Stimulated activated CD4-positive, alpha-beta T cell treated with anti-CD3 and anti-CD28 coated beads, Interleukin-2, amount 100 ng/mL, for 48 hours (primary cell): ENCODE measurements around the gene SRSF4.
"Not testable (repeated sequence)": the region's sequence is repeated elsewhere in the genome, so short reads cannot be mapped to it uniquely, and the experiment has no call there.

ENCODE experiments used
- DNase-seq, 2 donors: peaks; one replicate each; pipeline ENCODE4 v3.0.0-alpha.2; 2020

SRSF4 gene

DNA sequence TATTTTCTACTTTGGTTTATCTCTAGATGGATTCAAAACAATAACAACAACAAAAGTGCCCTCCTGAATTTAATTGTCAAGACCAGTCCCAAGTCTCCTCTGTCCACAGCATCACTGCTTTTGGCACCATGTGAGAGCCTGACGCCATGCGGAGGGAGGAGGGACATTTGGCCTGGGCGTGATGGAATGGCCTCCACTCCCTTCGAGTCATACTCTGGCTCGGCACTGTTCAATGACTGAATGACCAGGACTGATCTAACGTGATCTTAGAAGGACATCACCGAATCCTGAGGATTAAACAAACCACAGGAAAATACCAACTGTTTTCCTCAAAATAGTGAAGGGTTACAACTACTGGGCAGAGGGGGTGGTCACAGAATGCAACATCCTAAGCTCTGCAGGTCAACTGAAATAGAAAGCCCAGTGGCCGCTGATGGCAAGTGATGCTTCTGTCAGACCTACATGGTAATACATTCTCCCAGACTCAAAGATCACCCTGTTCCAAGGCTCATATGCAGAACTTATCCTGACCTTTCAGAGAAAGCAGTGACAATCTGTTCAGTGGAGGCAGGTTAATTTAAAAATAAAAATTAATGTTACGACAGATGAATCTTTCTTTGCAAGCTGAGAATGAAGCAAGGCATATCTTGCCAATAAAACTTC lies 19.1 kb downstream of the SRSF4 start:
- DNase-seq: no peak

DNA sequence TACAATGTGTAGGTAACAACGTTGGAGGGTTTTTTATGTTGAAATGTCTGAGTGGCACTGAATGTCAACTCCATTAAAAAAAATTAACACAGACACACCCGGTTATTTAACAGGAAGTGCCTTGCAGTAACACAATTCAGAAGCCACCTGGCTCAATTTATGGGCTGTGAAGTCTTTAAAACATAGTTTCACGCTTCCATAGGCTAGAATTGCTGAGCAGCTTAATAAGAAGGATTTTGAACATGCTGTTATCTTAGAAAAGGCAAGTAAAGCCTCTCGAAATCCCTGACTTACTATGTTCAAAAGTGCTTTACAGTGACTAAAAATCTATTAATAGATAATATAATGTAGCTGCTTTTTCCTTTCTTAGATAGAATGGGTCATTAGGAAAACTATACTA lies 19.7 kb downstream of the SRSF4 start:
- no peak for DNase-seq

DNA sequence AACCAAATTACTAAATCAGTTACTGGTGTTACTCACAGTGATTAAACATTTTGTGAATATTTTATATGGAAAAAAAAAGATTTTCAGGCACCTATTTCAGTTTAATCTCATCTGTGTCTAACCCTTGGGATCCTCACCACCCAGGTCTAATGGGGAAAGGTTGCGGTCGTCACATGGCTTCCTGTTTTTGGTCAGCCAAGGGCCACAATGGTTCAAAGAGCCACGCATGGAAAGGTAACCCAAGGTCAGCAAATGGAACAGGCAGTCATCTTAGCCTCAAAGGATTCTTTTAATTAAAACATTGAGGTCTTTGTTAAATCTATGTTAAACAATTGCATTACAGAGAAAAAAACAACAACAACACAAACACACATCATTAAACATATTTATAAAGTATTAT lies 21.9 kb downstream of the SRSF4 start:
- DNase-seq: no peak

DNA sequence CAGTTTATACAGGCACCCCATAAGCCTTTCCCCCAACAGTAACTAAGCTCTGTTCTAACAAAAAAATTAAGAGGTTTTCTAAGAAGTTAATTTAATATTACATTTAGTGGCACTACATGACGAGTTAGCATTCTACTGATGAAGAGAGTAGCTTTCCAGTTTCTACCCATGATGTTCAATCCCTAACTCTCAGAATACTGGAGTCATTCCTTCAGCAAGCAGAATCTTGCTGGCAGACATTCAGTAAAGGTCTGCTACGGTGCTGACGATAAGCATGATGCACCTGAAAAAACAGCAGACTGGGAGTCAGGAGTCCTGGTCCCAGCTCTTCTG lies 24.5 kb downstream of the SRSF4 start:
- DNase-seq: no peak

DNA sequence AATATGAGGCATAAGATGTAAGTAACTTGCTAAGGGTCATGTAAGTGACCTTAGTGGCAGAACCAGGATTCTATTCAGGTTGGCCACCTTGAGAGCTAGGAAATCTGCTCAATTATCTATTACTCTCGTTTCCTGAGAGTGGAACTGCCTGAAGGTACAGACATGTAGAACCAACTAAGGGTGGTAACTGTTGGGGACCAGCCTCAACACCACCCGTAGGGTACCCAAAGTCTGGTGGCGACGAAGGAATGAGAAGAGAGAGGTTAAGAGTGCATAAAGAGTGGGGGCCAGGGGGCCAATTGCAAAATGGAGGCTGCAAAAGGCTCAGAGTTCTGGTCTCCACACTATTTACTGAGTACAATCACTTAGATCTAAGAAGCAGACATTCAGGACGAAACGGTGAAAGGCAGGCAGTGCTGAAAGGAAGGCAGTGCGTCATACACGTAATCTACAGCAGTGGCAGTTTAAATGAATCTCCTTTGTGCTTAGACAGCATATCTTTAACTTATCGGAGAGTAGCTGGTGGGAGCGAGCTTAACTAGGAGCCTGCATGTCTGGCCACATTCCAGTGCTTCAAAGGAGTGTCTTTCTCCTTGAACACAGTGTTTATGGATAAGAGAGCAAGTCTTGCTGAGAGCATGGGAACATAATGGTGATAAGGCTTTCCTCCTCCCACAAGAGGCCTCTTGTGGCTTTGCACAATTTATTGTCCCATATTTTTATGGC lies 25.0 kb downstream of the SRSF4 start:
- no peak for DNase-seq

DNA sequence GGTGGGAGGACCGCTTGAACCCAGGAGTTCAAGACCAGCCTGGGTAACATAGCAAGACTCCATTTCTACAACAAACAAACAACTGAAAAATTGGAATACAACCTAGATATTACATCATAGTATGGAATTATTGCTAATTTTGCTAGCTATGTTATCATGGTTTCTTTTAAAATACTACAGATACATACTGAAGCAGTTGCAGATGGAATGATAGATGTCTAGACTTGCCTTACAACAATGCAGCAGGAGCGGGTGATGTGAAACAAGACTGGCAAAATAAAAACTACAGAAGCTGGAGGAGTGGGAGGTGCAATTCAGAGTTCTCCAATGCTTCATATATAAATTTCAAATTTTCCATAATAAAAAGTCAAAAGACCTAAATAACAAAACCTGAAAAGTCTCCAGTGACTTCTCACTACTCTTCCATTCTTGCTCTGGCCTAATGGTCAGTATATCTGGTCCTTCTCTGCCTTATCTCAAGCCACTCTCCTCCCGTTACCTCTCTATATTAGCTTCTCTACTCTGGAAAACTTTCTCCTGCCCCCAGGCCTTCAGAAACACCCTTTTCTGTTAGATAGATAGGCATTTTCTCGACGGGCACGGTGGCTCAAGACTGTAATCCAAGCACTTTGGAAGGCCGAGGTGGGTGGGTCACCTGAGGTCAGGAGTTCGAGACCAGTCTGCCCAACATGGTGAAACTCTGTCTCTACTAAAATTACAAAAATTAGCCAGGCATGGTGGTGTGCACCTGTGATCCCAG lies 29.5 kb downstream of the SRSF4 start:
- DNase-seq: no peak

DNA sequence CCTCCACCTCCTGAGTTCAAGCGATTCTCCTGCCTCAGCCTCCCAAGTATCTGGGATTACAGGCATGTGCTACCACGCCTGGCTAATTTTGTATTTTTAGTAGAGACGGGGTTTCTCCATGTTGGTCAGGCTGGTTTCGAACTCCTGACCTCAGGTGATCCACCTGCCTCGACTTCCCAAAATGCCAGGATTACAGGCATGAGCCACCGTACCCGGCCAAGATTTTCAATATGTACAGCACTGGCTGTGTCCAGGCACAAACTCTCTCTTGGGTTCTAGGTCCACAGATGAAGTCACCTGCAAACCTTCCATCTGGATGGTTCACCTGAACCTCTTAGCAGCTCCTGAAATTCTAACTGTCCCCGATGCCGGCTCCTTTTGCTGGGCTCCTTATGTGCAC lies 31.4 kb downstream of the SRSF4 start:
- DNase-seq: not testable (repeated sequence)

DNA sequence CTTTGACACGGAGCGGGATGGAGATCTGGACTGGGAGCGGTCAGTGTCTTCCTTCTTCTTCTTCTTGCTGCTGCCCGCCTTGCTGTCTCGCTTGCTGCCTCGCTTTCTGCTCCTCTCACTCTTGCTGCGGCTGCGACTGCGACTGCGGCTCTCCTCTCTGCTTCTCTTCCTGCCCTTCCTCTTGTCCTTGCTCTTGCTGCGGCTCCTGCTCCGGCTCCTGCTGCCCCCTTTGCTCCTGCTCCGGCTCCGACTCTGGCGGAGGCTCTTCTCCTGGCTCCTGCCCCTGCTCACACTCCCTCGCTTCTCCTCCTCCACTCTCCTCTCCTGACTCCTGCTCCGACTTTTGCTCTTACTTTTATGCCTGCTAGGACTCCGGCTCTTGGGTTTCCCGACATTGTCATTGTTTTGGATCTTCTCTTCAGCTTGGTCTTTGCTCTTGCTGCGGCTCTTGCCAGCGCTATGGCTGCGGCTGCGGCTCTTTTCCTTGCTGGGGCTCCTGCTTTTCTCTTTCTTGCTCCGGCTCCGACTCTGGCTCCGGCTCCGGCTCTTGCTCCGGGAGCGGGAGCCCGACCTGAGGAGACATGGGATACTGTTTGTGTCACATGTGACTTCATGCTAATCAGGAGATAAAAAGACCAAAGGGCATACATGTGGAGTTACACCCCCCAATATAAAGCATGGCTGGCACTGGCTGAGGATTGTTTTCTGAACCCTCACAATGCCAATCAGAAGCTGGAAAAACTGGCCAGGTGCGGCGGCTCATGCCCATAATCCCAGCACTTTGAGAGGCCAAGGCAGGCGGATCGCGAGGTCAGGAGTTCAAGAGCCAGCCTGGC lies 32.8 kb downstream of the SRSF4 start:
- no peak for DNase-seq

DNA sequence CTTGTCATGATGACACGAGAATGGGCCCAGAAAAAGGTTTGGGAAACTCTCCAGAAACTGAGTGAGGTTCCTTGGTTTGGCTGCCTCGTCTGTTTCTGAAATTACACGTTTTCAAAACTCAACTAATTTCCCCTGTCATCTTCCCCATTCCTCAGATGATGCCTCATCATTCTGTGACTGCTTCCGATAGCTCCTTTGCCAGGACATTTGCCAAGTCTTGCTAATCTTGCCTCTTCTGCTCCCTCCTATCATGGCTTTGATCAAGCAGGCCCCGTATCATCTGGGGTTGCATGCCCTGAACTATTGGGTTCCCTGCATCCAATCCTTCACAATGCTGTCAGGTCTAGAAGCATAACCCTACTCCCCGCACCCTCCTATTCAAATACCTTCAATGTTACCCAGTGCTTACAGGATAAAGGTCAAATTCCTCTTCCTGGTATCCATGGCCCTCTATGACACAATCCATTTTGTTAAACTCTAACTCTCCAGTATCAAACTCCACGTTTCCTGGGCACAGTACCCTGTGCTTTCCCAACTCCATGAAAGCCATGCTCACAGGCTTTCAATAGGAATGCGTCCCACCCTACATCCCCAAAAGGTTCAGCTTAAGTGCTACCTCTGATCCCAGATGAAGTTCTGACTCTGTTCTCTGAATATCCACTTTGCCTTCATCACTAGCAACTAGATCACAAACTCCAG lies 35.8 kb downstream of the SRSF4 start:
- no peak for DNase-seq

DNA sequence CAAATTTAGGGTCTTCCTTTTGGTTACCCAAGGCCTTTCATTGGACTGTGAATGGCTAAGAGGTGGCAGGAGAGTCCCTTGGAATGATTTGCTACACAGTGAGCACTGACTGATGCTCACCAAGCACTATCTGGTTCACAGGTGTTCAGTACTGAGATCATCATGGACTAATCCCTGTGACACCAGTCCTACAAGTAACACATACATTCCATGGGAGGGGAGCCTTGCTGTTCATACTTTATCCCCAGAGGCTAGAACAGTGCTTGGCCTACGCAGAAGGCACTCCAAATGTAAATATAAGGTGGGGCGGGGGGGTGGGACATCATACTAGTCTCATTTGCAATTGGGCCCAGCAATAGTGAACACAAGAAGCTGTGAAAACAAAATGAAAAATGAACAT lies 37.5 kb downstream of the SRSF4 start:
- no peak for DNase-seq

DNA sequence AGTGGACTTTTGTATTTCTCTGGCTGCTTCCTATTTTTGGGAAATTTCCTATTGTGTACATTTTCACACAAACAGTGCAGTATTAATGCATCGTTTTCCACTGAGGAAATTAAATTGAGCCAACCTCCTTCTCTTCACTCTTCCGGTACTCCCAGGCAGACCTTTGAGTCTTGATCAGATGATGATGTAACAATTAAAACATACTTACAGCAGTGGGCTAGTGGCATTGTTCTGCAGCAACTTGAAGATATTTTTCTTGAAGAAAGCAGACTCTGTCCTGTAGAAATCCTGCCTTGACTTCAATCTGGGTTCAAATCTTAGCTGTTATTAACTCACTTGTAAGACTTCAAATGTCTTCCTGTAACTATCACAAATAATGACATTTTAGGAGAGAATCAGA lies 39.0 kb downstream of the SRSF4 start:
- no peak for DNase-seq

DNA sequence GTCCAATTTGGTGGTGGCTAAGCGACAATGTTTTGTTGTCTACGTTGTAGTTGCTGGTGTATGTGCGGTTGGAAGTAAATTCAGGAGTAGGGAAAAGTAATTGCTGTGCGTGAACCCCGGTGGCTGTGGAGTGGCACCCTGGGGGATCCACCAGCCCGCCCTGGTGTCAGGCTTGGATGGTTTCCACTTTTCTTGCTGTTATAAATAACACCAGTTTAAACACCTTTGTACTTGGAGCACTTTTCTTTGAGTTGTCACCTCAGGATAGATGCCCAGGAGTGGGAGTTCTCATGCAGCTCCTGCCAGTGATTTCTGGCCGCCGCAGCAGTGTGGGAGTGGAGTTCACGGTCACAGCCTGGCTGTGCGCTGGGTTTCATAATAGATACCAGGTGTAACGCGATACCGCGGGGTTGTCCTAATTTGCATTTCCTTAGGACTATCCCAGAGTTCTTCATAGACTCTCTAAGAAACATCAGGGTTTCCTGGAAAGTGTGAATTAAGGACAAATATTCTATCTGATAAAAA lies 45.2 kb downstream of the SRSF4 start:
- DNase-seq: no peak

DNA sequence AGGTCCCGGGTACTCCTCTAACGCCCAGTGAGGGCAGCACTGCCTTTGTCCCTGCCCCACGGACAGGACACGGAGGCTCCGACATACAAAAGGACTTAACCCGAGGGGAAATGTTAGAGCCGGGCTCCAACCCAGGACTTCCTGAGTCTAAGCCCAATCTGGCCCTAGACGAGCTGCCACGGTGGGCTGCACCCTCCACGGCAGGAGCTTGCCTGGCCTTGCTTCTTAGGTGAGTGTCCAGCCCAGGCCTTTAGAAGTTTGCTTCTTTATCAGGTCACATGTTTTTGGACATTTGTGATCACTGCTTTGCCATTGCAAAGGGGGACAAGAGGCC lies 47.0 kb downstream of the SRSF4 start:
- no peak for DNase-seq

DNA sequence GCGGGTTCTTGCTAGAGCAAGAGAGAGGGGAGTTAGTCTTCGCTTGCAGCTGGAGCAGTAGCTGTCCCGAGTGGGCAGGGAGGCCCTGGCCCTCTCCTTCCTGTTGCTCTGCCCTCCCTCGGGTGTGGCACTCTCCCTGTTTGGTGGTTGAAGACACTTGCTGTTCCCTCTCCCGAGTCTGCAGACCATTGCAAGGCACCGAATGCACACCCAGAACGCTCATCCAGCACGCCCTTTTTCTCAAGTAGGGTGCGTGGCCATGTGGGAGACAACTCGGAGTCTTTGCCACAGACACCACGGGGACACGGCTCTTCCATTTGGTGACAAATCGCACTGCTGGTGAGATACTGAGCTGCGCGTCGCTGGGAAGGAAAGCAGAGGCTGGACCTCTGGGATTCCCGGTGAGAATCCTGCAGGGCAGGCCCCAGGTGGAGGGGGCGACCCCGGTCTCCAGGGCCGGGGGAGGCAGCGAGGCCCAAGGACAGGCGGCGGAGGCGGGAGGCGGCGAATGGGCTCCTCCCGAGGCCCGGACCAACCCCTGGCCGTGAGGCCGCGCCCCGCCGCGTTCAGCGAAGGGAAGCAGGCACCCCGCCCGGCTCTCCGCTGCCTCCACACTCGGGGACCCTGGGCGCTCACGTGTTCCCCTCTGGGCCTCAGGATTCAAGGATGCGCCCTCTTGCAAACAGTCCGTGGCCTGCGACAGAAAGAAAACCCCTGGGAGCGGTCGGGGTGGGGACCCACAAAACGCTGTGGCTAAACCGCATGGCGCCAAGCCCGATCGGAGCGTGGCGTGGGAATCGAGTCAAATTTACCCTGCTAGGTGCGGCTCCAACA lies 47.6 kb downstream of the SRSF4 start:
- DNase-seq: no peak

DNA sequence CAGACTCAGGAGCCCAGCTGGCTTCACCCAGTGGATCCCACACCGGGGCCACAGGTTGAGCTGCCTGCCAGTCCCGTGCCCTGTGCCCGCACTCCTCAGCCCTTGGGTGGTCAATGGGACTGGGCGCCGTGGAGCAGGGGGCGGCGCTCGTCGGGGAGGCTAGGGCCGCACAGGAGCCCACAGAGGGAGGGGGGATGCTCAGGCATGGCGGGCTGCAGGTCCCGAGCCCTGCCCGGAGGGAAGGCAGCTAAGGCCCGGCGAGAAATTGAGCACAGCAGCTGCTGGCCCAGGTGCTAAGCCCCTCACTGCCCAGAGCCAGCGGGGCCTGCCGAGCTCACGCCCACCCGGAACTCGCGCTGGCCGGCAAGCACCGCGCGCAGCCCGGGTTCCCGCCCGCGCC lies 50.6 kb downstream of the SRSF4 start:
- not testable (repeated sequence) for DNase-seq

DNA sequence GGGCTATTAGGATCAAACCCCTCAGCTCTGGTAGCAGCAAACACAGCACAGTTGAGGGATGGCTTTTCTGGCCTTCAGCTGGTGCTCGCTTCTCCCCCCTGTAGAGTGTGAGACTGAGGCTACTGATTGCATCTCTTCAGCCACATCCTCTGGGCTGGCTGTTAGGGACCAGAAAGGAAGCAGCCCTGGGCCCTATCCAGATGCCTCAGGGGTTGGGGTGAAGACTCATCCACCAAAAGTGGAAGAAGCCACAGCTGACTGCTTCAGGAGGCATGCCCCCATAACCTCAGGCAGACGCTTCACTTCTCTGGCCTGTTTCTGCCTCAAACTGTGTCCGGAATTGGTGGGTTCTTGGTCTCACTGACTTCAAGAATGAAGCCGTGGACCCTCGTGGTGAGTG lies 51.8 kb downstream of the SRSF4 start:
- no peak for DNase-seq

DNA sequence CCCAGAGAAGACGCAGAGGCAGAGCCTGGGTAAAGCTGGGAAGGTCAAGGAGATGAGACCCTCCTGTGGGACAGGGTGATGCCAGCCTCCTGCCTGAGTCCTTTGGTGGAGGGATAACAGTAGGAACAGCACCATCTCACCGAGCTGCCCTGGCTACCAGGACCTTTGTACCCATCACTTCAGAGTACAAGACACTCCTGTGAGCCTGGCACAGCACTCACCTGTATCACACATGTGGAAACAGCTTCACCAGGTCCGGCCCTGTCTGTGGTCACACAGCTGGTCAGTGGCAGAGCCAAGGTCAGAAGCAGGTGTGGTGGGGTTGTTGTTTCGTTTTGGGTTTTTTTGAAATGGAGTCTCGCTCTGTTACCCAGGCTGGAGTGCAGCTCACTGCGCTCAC lies 53.0 kb downstream of the SRSF4 start:
- no peak for DNase-seq

DNA sequence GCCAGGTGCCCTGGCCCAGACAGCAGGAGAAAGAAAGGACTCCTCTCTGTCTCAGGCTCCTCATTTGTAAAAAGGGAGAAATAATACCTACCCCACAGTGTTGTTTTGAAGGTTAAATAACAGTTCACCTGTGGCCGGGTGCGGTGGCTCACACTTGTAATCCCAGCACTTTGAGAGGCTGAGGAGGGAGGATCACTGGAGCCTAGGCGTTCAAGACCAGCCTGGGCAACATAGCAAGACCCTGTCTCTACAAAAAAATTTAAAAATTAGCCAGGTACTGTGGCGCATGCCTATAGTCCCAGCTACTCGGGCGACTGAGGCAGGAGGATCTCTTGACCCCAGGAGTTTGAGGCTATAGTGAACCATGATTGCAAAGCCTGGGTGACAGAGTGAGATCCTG lies 55.5 kb downstream of the SRSF4 start:
- no peak for DNase-seq

DNA sequence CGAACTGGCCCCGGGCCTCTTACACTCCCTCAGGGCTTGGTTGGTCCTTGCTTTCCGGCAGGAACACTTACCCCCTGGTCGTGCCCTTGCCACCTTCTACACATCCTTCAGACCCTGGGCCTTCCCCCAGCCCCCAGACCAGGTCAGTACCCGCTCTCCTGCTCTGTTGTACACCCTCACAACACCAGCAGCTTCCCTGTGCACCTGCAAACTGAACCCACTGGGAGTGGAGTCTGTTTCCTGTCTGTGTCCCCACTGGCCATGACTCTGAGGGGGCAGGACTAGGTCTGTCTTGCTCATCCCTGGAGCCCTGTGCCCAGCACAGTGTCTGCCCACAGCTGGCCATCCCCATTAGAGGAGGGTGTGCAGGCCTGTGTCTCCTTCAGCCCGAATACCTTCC lies 55.9 kb downstream of the SRSF4 start:
- DNase-seq: no peak

DNA sequence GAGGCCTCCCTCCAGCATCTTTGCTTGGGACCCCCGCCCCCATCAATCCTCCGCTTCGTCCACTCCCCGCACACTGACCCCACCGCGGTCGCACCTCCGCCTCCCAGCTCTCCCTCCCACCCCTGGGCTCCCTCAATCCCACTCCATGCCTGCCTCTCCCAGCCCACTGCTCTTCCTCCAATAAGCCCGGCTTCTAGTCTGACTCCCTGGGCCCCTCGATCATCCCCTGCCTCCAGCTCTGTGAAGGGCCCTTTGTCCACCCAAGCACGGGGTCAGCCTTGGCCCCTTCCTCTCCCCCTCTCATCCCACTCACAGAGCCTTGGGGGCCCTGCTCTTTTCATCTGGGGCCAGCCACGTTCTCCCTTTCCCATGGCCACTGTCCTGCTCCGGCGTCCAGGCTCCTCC lies 56.5 kb downstream of the SRSF4 start:
- DNase-seq: no peak

DNA sequence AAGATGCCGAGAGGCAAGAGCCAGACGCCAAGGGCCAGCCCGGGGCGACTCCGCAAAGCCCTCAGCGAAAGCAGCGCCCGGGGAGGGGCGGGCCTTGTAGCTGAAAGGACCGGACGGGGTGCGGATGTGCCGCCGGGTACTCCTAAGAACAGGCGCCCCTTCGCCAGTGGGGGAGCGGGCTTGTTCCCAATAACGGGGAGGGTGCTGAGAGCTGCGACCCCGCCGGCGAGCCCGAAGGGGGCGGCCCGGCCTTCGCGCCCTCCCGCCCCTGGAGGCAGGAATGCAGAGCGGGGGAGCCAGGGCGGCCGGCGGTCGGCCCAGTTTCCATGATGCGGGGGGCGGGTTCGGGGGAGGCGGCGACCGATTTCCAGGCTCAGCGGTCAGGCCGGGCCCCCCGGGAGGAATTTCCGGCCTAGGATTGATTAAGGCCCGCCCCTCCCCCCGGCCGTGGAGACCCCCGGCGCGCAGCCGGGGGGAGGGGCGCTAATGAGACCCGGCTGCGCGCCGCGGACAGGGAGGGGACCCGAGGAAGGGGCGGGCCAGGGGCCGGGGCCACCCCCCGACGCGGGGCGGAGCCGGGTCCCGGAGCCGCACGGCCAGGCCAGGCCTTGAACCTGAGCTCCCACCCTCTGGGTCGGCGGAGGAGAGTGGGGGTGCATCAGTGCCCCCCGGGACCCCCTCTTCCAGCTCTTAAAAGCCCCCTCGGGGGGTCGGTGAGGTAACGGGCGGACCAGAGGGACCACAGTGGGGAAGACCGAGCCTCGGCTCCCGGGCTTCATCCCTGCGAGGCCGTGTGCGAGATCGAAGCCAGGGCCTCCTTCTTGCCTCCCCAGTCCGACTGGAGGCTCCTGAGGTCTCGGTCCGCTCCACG lies 57.1 kb downstream of the SRSF4 start:
- peak; percentile 55 to 59 for DNase-seq
